ENCODE data around the gene TSPAN10.
A peak's percentile ranks its signal among the peaks of the same experiment; 100 is the strongest.
"Not testable (repeated sequence)": the region's sequence is repeated elsewhere in the genome, so short reads cannot be mapped to it uniquely, and the experiment has no call there.

TSPAN10 gene

DNA sequence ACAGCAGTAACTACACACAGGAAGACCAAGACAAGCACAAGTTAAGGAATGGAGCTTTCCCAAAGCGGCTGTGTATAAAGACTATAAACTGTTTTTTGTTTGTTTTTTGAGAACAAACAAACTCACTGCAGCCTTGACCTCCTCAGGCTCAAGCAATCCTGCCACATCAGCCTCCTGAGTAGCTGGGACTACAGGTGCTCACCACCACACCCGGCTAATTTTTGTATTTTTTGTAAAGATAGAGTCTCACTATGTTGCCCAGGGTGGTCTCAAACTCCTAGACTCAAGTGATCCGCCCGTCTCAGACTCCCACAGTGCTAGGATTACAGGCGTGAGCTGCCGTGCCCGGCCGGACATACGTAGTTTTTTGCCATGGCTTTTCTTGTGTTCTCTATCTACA lies 23.4 kb downstream of the TSPAN10 start:
- no peak for DNase-seq (ENCODE audit: low read depth in 2 of 2, low spot score in 1 of 2)

GRCh38 chr17:81662002-81662401 lies 25.0 kb downstream of the TSPAN10 start:
- no peak for DNase-seq (ENCODE audit: low read depth in 2 of 2, low spot score in 1 of 2)

- DNase-seq (ENCODE audit: low read depth in 2 of 2, low spot score in 1 of 2) = no peak
These were observed 27.1 kb downstream of the TSPAN10 start for GRCh38 chr17:81664051-81664470.

GRCh38 chr17:81665205-81666091 lies 28.5 kb downstream of the TSPAN10 start:
- no peak for DNase-seq (ENCODE audit: low read depth in 2 of 2, low spot score in 1 of 2)

DNA sequence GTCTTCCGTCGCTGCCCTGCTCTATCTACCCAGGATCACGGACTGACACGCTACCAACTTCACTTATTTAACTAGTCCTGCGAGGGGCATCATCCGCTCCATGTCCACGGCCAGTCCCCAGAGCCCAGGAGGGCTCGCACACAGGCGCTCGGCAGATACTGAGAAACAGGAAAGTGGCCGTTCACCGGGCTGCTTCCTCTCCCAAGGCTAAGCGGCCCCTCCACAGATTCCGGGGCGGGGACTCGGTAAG lies 29.0 kb downstream of the TSPAN10 start:
- DNase-seq (ENCODE audit: low read depth in 2 of 2, low spot score in 1 of 2) = no peak

DNA sequence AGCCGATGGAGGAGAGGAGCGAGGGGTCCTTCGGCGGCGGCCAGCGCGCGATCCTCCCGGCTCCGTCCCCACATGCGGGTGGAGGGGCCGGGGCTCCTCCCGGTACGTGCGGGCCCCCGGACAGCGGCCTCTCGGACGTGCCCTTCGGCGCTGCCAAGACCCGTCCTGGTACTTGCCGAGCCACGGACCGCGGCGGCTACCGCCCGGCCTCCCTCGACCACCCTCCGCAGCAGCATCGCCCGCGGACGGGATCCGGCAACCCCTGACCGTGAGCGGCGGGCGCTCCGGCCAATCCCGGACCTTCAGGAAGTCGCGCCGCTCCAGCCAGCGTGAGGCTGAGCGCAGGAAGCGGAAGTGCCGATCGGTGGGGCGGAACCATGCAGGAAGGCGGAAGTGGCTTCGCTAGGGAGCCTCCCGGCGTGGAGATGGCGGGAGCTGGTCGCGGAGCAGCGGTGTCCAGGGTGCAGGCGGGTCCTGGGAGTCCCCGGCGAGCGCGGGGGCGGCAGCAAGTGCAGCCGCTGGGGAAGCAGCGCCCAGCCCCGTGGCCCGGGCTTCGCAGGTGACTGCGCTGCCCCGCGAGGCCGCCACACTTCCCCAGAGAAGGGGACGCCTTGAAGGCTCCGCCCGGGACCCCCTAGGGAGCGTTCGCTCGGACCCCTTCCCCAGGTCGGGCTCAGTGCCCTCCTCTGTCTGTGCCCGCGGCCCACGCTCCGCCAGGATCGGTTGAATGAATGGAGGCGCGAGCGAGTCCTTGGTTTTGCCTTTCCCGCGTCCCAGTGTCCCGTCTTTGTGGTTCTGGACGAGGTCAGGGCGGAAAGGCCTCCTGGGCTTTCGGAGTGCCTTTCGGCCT lies 29.6 kb downstream of the TSPAN10 start, which contains the start of the genes CCDC137 and OXLD1:
Gene CCDC137, plus strand, starts transcription at position 396 of the 850 bp plus-strand sequence. Its CDS starts 30 bp downstream, at position 426.
Gene OXLD1, minus strand, starts transcription at position 264 of the 850 bp plus-strand sequence. Its CDS starts 28 bp downstream, at position 236.
- peak; percentile 81 to 84 for DNase-seq (ENCODE audit: low read depth in 2 of 2, low spot score in 1 of 2)

- DNase-seq (ENCODE audit: low read depth in 2 of 2, low spot score in 1 of 2) = no peak
These were observed 30.8 kb downstream of the TSPAN10 start for GRCh38 chr17:81667754-81668153.

DNA sequence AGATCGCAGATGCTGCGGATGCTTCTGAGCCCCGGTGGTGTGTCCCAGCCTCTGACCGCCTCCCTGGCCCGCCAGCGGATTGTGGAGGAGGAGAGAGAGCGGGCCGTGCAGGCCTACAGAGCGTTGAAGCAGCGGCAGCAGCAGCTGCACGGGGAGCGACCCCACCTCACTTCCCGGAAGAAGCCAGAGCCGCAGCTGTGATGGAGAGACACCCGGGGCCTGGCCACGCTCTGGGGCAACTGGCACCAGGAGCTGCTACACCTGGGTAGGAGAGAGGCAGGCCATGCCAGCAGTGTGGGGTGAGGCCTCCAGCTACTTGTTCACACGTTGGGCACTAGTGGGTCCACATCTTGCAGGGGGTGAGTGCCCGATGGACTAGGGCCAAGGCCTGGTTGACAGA lies 35.5 kb downstream of the TSPAN10 start:
- DNase-seq (ENCODE audit: low read depth in 2 of 2, low spot score in 1 of 2) = no peak

GRCh38 chr17:81672954-81673353 lies 36.0 kb downstream of the TSPAN10 start:
- no peak for DNase-seq (ENCODE audit: low read depth in 2 of 2, low spot score in 1 of 2)

GRCh38 chr17:81673561-81674258 lies 36.7 kb downstream of the TSPAN10 start:
- no peak for DNase-seq (ENCODE audit: low read depth in 2 of 2, low spot score in 1 of 2)

GRCh38 chr17:81675515-81676221 lies 38.7 kb downstream of the TSPAN10 start:
- not testable (repeated sequence) for DNase-seq (ENCODE audit: low read depth in 2 of 2, low spot score in 1 of 2)

GRCh38 chr17:81676906-81677305 lies 39.9 kb downstream of the TSPAN10 start:
- no peak for DNase-seq (ENCODE audit: low read depth in 2 of 2, low spot score in 1 of 2)

DNA sequence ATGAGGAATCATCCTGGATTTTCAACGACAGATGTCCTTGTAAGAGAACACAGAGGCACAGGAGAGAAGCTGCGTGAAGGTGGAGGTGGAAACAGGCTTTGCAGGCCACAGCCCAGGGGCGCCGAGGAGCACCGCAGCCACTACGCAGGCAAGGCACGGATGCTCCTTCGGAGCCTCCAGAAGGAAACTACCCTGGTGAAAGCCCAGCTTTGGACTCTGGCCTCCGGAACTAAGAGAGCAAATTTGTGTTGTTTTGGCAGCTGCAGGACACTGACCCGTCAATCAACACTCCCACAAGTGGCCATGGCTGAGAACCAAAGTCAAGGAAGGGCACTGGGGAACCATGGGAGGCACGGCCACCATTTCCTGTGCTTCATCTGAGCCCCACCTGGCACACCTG lies 43.2 kb downstream of the TSPAN10 start:
- no peak for DNase-seq (ENCODE audit: low read depth in 2 of 2, low spot score in 1 of 2)

DNA sequence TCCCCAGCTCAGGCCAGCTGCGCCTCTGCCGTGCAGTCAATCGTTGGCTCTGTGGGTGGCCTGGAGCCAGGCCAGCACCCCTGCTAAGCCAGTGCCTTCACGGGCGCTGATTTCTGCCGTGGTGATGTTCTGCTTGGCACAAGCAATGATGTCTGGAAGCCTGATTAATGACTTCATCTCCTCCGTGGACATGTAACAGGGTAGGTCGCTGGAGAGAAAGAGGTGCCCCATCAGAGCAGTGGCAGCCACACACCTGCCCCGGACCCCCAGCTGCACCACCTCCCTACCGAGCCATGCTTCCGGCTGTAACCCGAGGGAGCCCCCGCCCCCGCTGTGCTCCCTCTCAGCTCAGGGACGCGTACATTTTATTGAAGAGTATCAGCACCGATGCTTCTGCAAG lies 44.7 kb downstream of the TSPAN10 start:
- DNase-seq (ENCODE audit: low read depth in 2 of 2, low spot score in 1 of 2) = no peak

DNA sequence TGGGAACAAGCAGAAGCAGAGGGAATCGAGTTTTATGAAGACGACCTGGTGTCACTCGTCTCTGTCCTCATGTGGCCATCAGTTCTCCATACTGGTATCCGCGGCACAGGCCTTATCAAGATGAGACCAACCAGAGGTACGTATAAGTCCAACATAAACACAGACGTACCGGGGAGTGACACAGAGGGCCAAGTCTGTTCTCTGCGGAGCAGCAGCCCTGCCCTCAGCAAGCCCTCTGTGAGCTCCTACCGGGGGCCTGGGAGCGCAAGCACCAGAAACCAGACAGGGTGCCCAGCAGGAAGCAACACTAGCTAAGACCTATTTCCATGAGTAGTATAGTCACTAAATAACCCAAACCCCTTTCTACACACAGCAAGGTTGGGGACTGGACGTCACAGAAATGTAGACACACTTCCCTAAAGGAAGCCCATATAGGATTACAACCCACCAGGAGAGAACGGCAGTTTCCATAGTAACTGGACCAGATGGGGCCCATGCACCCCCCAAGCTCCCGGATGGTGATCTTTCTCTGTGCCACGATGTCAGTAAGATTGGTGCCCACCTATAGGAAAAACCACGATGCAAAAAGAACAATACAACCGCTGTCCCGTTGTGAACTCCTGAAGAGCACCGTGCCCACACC lies 45.7 kb downstream of the TSPAN10 start:
- DNase-seq (ENCODE audit: low read depth in 2 of 2, low spot score in 1 of 2) = no peak

GRCh38 chr17:81683208-81683583 lies 46.2 kb downstream of the TSPAN10 start:
- DNase-seq (ENCODE audit: low read depth in 2 of 2, low spot score in 1 of 2) = no peak

DNA sequence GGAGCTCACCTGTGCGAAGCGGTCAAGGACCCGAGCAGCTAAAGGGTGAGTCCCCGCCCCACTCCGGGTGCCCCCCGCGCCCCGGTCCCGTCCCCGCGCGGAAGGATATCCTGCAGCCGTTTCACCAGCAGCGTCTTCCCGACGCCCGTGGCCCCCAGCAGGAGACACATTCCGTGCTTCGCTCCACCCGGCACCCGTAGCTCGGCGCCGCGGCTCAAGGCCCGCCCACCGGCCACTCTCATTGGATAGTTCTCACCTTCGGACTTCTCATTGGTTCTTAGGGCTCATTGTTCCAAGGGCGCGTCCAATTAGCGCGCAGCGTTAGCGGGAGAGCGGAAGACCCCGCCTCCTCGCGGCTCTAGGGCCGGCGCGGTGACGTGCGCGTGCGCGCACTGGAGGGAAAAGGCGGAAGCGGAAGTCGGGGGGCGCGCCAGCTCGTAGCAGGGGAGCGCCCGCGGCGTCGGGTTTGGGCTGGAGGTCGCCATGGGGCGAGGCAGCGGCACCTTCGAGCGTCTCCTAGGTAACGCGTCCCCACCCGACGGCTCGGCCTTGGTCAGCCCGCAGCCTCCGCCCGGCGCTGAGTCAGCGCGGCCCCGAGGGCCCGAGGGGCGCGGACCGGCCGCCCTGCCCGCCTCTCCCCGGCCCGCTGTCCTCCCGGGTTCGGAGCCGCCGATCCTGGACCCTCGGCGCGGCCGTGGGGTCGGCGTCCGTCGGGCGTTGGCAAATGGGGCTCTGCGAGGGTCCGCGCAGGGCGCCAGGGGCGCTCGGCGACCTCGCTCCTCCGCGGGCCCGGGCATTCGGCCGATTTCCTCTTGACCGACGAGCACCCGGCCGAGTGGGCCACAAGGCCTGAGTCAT lies 46.8 kb downstream of the TSPAN10 start, which contains the start of the genes ARL16 and HGS:
Gene ARL16, minus strand, starts transcription at position 214 of the 858 bp plus-strand sequence. Its CDS starts 44 bp downstream, at position 170.
Gene HGS, plus strand, starts transcription at position 428 of the 858 bp plus-strand sequence. Its CDS starts 56 bp downstream, at position 484.
- DNase-seq (ENCODE audit: low read depth in 2 of 2, low spot score in 1 of 2) = peak; percentile 94 to 96

- DNase-seq (ENCODE audit: low read depth in 2 of 2, low spot score in 1 of 2) = no peak
These were observed 47.5 kb downstream of the TSPAN10 start for GRCh38 chr17:81684442-81684911.

DNA sequence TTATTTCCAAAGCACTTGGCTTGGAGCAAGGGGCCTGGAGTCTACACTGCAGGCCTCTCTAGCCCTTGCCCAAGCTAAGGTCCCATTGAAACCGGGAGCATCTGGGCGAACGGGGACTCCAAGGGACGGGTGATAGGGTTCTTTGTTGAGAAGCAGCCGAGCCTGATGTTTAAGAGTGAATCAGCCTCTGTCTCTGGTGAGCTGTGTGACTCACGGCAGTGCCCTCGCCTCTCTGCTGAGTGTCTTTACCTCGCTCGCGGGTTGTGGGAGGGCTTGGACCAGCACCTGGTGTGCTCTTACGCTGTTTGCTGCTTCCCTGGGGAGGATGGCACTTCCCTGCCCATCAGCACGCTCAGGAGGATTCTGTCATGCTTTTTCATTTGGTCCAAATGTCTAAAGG lies 48.1 kb downstream of the TSPAN10 start:
- no peak for DNase-seq (ENCODE audit: low read depth in 2 of 2, low spot score in 1 of 2)
